ENCODE measurements around the gene ZIC3. TPM values are rescaled to one million over a fixed set of nuclear protein-coding genes. Genes with fewer than 3 reads are reported as not detected.

Gene ZIC3
- total and polyA plus RNA-seq, 2 donors = 0.05 TPM; not detected in 1

DNA sequence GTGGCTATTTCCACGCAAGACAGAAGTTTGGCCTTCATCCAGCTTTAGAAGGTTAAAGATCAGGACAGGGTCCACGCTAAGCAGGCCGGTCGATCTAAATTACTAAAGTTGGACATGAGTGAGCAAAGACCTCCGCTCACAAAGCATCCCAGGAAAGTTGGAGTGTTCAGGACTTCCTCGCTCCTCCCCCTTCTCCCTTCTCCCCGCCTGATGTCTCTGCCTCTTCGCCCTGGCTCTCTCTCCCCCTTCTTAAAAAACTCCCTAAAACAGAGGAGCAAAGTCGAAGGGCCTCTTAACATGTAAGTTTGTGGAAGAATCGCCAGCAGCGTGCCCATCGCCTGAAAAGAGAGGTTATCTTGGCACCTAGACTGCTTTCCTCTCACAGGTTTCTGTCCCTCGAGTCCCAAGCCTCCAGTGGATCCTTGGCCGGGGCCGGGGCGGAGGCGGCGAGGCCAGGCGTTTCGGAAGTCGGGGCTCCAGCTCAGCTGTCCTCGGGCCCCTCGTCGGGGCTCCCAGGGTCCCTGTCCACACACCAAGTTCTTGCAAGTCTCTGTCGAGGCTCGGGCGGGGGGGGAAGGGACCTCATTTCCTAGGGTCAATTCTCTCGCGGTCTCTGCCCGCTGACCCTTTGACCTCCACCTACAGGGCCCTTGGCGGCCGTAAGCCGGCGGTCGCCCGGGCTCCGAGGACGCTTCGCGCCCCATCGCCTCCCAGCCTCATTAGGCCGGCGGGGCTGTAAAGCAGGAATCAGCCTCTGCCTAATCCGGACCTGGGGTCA is 7.6 kb downstream of the ZIC3 start:
- Histone ChIP-seq H3K27ac (ENCODE audit: low read depth in 1 of 2, low read length in 1 of 2) (no peak overlapping the region), H3K4me3 (ENCODE audit: low read length in 2 of 2) (no peak overlapping the region), H3K9me3 (ENCODE audit: control insufficient read depth in 2 of 2, insufficient read depth in 1 of 2, low read length in 1 of 2) (peaks cover 0 to 8% of the 10 kb centered on the region in 2 donors), H3K27me3 (ENCODE audit: control insufficient read depth in 2 of 2, insufficient read depth in 1 of 2, low read length in 1 of 2) (peaks cover 30 to 72% of the 10 kb centered on the region in 2 donors), H3K36me3 (ENCODE audit: control insufficient read depth in 2 of 2, insufficient read depth in 2 of 2, low read length in 1 of 2) (no peaks in the 10 kb centered on the region), H3K4me1 (ENCODE audit: control insufficient read depth in 2 of 2, insufficient read depth in 2 of 2, low read length in 2 of 2) (no peaks in the 10 kb centered on the region)
- WGBS = 17% methylated on average over 44 of the region's 44 CpGs
- no peak for DNase-seq (ENCODE audit: low read depth in 6 of 9, low spot score in 9 of 9)

DNA sequence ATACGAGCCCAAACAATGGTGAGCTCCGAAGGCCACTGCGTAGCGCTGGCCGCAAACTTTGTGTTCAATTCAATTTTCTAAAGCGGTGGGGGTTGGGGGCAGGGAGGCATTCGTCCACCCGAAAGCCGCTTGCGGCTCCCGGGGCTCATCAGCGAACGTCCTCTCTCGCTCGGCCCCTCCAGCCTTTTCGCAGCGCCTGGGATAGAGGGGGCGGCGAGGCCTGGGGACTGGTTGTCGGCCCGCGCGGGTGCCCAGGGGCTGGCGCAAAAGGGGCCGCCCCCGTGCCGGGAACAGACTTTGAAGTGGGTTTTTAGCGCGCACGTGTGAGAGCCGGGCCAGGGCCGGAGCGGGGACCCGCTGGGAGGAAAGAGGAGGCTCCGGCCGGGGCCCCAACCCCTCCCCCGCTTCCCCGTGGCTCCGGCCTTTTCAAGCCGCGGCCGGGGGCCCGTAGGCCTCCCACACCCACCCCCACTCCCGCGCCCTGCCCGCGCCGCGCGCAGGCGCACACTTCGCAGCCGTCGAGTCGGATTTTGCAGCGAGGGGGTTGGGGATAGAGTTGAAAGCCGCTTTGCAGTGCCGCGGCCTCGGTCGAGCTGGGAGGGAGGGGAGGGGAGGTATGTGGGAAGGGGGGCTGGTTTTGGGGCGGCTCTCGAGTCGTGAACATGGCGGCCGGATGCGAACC is 8.3 kb downstream of the ZIC3 start:
- no peak for DNase-seq (ENCODE audit: low read depth in 6 of 9, low spot score in 9 of 9)
- no peak overlapping the region for H3K27ac ChIP-seq (ENCODE audit: low read depth in 1 of 2, low read length in 1 of 2)
- H3K4me3 ChIP-seq (ENCODE audit: low read length in 2 of 2) = no peak overlapping the region
- WGBS = 7% methylated on average over 67 of the region's 67 CpGs
- H3K27me3 ChIP-seq (ENCODE audit: control insufficient read depth in 2 of 2, insufficient read depth in 1 of 2, low read length in 1 of 2) = peaks cover 25 to 64% of the 10 kb centered on the region in 2 donors
- H3K4me1 ChIP-seq (ENCODE audit: control insufficient read depth in 2 of 2, insufficient read depth in 2 of 2, low read length in 2 of 2) = no peaks in the 10 kb centered on the region
- no peaks in the 10 kb centered on the region for H3K36me3 ChIP-seq (ENCODE audit: control insufficient read depth in 2 of 2, insufficient read depth in 2 of 2, low read length in 1 of 2)
- peaks cover 0 to 8% of the 10 kb centered on the region in 2 donors for H3K9me3 ChIP-seq (ENCODE audit: control insufficient read depth in 2 of 2, insufficient read depth in 1 of 2, low read length in 1 of 2)

DNA sequence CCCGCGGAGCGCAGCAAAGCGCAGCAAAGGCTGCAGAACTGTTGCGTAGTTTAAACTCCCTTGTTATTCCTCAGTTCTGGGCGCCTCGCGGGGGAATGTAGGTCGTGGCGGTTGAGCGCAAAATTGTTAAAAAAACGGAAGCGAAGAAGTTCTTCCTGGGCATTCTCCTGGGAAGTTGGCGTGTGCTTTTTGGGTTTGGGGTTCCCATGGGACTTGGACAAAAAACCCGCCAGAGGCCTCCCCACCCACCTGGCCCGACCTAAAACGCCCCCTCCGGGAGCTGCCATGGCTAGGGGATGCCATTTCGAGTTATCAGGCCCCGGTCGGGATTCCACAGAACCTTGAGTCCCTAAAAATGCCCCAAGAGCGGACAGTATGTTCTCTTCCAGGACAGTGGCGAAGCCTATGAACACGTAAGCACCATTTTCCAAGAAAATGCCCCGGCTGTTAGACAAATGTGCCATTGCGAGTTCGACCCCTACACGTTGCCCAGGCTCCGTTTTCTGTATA is 8.9 kb downstream of the ZIC3 start:
- Histone ChIP-seq H3K36me3 (ENCODE audit: control insufficient read depth in 2 of 2, insufficient read depth in 2 of 2, low read length in 1 of 2) (no peaks in the 10 kb centered on the region), H3K4me3 (ENCODE audit: low read length in 2 of 2) (no peak overlapping the region), H3K27ac (ENCODE audit: low read depth in 1 of 2, low read length in 1 of 2) (no peak overlapping the region), H3K27me3 (ENCODE audit: control insufficient read depth in 2 of 2, insufficient read depth in 1 of 2, low read length in 1 of 2) (peaks cover 20 to 58% of the 10 kb centered on the region in 2 donors), H3K9me3 (ENCODE audit: control insufficient read depth in 2 of 2, insufficient read depth in 1 of 2, low read length in 1 of 2) (peaks cover 0 to 8% of the 10 kb centered on the region in 2 donors), H3K4me1 (ENCODE audit: control insufficient read depth in 2 of 2, insufficient read depth in 2 of 2, low read length in 2 of 2) (no peaks in the 10 kb centered on the region)
- DNase-seq (ENCODE audit: low read depth in 6 of 9, low spot score in 9 of 9) = no peak
- WGBS = 13% methylated on average over 29 of the region's 29 CpGs

DNA sequence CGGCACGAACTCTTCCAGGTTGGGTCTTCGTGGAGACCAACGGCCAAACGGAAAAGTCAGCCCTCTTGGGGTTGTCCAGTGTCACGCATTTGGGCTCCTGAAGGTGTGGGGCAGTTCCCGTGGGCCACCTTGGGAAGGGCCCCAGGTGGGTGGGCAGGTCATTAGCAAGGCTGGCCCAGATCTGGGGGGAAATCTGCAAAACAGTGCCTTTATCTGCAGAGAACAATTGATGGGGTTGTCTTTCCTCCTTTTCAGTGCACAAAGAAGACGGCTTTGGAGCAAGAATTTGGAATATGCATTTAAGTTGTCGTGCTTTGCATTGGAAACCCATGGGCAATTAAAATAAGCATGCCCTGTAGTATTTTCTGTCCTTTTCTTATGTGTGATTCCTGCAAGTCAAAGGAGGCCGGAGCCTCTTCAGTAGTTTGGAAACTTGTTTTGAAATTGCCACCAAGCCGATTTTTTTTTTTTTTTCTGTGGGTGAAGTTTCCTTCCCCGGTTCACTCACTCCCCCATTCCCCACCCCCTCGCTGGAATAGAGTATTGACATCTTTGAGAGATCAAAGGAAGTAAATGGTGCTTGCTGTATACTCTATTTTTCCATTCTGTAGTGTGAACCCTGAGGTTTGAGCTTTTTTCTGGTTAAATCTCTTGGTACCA is 9.8 kb downstream of the ZIC3 start:
- peaks cover 17 to 52% of the 10 kb centered on the region in 2 donors for H3K27me3 ChIP-seq (ENCODE audit: control insufficient read depth in 2 of 2, insufficient read depth in 1 of 2, low read length in 1 of 2)
- 17% methylated on average over 13 of the region's 13 CpGs for WGBS

DNA sequence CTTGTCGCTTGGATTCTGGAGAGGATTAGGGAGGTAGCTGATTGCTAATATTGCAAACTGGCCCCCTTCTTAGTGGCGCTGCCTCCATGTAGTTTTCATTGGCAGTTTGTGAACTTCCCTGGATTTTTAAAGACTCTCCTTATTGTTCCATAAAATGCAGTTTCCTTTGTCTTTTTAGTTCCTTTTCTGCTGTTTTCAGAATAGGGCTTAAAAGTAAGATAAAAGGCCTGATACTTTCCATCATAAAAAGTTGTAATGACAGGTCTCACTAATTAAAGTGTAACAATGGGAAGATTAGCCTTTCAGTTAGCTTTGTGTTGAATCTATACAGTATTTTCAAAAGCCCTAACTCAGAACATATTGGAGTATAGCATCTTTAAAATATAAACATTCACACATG is 21.2 kb downstream of the ZIC3 start:
- 69% methylated on average over 2 of the region's 2 CpGs for WGBS
- Histone ChIP-seq H3K4me1 (ENCODE audit: control insufficient read depth in 2 of 2, insufficient read depth in 2 of 2, low read length in 2 of 2) (no peaks in the 10 kb centered on the region), H3K27me3 (ENCODE audit: control insufficient read depth in 2 of 2, insufficient read depth in 1 of 2, low read length in 1 of 2) (no peaks in the 10 kb centered on the region), H3K4me3 (ENCODE audit: low read length in 2 of 2) (no peak overlapping the region), H3K36me3 (ENCODE audit: control insufficient read depth in 2 of 2, insufficient read depth in 2 of 2, low read length in 1 of 2) (no peaks in the 10 kb centered on the region), H3K9me3 (ENCODE audit: control insufficient read depth in 2 of 2, insufficient read depth in 1 of 2, low read length in 1 of 2) (no peaks in the 10 kb centered on the region), H3K27ac (ENCODE audit: low read depth in 1 of 2, low read length in 1 of 2) (no peak overlapping the region)
- no peak for DNase-seq (ENCODE audit: low read depth in 6 of 9, low spot score in 9 of 9)

More for the DNA sequence above, 9.8 kb downstream of the ZIC3 start:
- H3K4me1 ChIP-seq (ENCODE audit: control insufficient read depth in 2 of 2, insufficient read depth in 2 of 2, low read length in 2 of 2) = no peaks in the 10 kb centered on the region
- H3K4me3 ChIP-seq (ENCODE audit: low read length in 2 of 2) = no peak overlapping the region
- H3K9me3 ChIP-seq (ENCODE audit: control insufficient read depth in 2 of 2, insufficient read depth in 1 of 2, low read length in 1 of 2) = peaks cover 0 to 8% of the 10 kb centered on the region in 2 donors
- DNase-seq (ENCODE audit: low read depth in 6 of 9, low spot score in 9 of 9) = no peak
- no peaks in the 10 kb centered on the region for H3K36me3 ChIP-seq (ENCODE audit: control insufficient read depth in 2 of 2, insufficient read depth in 2 of 2, low read length in 1 of 2)
- no peak overlapping the region for H3K27ac ChIP-seq (ENCODE audit: low read depth in 1 of 2, low read length in 1 of 2)

DNA sequence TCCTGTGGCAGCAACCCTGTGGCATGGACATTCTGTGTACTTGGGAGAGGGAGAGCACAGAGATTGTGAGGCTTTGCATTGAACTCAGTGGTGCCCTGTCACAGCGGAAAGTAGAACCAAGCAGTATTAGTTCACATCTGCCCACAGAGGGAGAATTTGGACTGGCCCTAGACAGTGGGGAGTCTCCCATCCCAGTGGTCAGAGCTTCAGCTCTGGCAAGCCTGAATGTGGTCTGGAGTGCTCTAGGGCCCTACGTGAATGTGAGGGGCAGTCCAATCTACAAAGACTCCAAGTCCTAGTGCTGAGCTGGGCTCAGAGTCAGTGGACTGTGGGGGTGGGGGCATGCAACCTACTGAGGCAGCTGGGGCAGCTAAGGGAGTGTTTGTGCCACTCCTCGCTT is 34.8 kb downstream of the ZIC3 start:
- Histone ChIP-seq H3K27me3 (ENCODE audit: control insufficient read depth in 2 of 2, insufficient read depth in 1 of 2, low read length in 1 of 2) (no peaks in the 10 kb centered on the region), H3K9me3 (ENCODE audit: control insufficient read depth in 2 of 2, insufficient read depth in 1 of 2, low read length in 1 of 2) (no peaks in the 10 kb centered on the region), H3K27ac (ENCODE audit: low read depth in 1 of 2, low read length in 1 of 2) (no peak overlapping the region), H3K4me3 (ENCODE audit: low read length in 2 of 2) (no peak overlapping the region), H3K36me3 (ENCODE audit: control insufficient read depth in 2 of 2, insufficient read depth in 2 of 2, low read length in 1 of 2) (no peaks in the 10 kb centered on the region), H3K4me1 (ENCODE audit: control insufficient read depth in 2 of 2, insufficient read depth in 2 of 2, low read length in 2 of 2) (no peaks in the 10 kb centered on the region)
- no peak for DNase-seq (ENCODE audit: low read depth in 6 of 9, low spot score in 9 of 9)
- 98% methylated on average over 3 of the region's 3 CpGs for WGBS
